Smooth muscle cell (in vitro differentiated cells): Measurements from ENCODE around the gene KATNB1. TPM values are rescaled to one million over a fixed set of nuclear protein-coding genes. Genes with fewer than 3 reads are reported as not detected.

Source experiments
- DNase-seq: peaks from one replicate; lab custom pipeline; 2025; ENCODE audit not compliant: unreplicated experiment; lab: John Stamatoyannopoulos, UW
- H2AFZ ChIP-seq: fragments of 200-600 bp; sonication (generic); 2 replicates; pipeline ENCODE4 v1.6.0; 2016; ENCODE audit warnings: antibody characterized with exemption, low read depth, mild to moderate bottlenecking
- H3F3A ChIP-seq: fragments of 200-600 bp; sonication (generic); 2 replicates; pipeline ENCODE4 v1.6.0; 2017; ENCODE audit warnings: antibody characterized with exemption, low read depth
- H3K27ac ChIP-seq: fragments of 200-600 bp; sonication (generic); 2 replicates; pipeline ENCODE4 v1.5.1; 2016; ENCODE audit warnings: low read depth, mild to moderate bottlenecking
- H3K27me3 ChIP-seq: fragments of 200-600 bp; sonication (generic); 2 replicates; pipeline ENCODE4 v1.6.1; 2016; ENCODE audit warnings: low read depth, mild to moderate bottlenecking
- H3K36me3 ChIP-seq: fragments of 200-600 bp; sonication (generic); 2 replicates; pipeline ENCODE4 v1.5.1; 2016; ENCODE audit warnings: low read depth
- H3K4me1 ChIP-seq: fragments of 200-600 bp; sonication (generic); 2 replicates; pipeline ENCODE4 v1.5.1; 2016; ENCODE audit warnings: low read depth
- H3K4me2 ChIP-seq: fragments of 200-600 bp; sonication (generic); 2 replicates; pipeline ENCODE4 v1.6.0; 2016; ENCODE audit warnings: mild to moderate bottlenecking
- H3K4me3 ChIP-seq: fragments of 200-600 bp; sonication (generic); 2 replicates; pipeline ENCODE4 v1.5.1; 2016; ENCODE audit warnings: mild to moderate bottlenecking
- H3K79me2 ChIP-seq: fragments of 200-600 bp; sonication (generic); 2 replicates; pipeline ENCODE4 v1.6.0; 2016; ENCODE audit warnings: low read depth, mild to moderate bottlenecking
- H3K9ac ChIP-seq: fragments of 200-600 bp; sonication (generic); 2 replicates; pipeline ENCODE4 v1.6.0; 2016; ENCODE audit warnings: low read depth
- H3K9me3 ChIP-seq: fragments of 200-600 bp; sonication (generic); replicated peaks from 2 replicates; pipeline ENCODE4 v1.5.1; 2016; ENCODE audit warnings: low read depth
- H4K20me1 ChIP-seq: fragments of 200-600 bp; sonication (generic); 2 replicates; pipeline ENCODE4 v1.6.0; 2016; ENCODE audit warnings: low read depth
- WGBS: methylation state at CpG from one replicate; pipeline ENCODE4 v1.1.7; 2016; ENCODE audit warnings: low lambda C conversion rate; 5-methylcytosine and 5-hydroxymethylcytosine counted together
- polyA plus RNA-seq: library from polyadenylated mRNA; unstranded; fragments of >200 nt; fragmentation: Nextera tagmentation; extraction: Ambion mirVana; gene quantifications from 2 replicates; pipeline ENCODE4 v1.2.1, GENCODE V29; 2016
- total RNA-seq: library from RNA; depleted of rRNA; stranded (reverse); fragments of >200 nt; gene quantifications from 2 replicates; pipeline ENCODE4 v1.2.3, GENCODE V29; 2014
- TF ChIP-seq, protein P1 (sequence below): fragments of 200-600 bp; sonication (generic); IDR thresholded peaks from 2 replicates; pipeline ENCODE4 v1.5.1; 2017; ENCODE audit warnings: borderline replicate concordance, mild to moderate bottlenecking, antibody characterized with exemption; ENCODE audit not compliant: insufficient read depth, poor library complexity, severe bottlenecking

KATNB1 gene
- total and polyA plus RNA-seq, 2 experiments from 2014 or later = 11.9 to 23.6 TPM

GRCh38 chr16:57742543-57742942 is 7.0 kb downstream of the KATNB1 start:
- Histone ChIP-seq H3K4me2 (no peak overlapping the region), H3K4me3 (no peak overlapping the region), H3F3A (no peaks in the 10 kb centered on the region), H3K4me1 (no peaks in the 10 kb centered on the region), H3K36me3 (peaks cover 3% of the 10 kb centered on the region), H3K27me3 (no peaks in the 10 kb centered on the region), H3K9ac (no peak overlapping the region), H4K20me1 (no peaks in the 10 kb centered on the region), H3K9me3 (no peaks in the 10 kb centered on the region), H2AFZ (no peak overlapping the region), H3K27ac (no peak overlapping the region), H3K79me2 (no peaks in the 10 kb centered on the region)
- no peak for DNase-seq
- 89% methylated on average over 4 of the region's 4 CpGs for WGBS
- TF ChIP-seq, protein P1, sequence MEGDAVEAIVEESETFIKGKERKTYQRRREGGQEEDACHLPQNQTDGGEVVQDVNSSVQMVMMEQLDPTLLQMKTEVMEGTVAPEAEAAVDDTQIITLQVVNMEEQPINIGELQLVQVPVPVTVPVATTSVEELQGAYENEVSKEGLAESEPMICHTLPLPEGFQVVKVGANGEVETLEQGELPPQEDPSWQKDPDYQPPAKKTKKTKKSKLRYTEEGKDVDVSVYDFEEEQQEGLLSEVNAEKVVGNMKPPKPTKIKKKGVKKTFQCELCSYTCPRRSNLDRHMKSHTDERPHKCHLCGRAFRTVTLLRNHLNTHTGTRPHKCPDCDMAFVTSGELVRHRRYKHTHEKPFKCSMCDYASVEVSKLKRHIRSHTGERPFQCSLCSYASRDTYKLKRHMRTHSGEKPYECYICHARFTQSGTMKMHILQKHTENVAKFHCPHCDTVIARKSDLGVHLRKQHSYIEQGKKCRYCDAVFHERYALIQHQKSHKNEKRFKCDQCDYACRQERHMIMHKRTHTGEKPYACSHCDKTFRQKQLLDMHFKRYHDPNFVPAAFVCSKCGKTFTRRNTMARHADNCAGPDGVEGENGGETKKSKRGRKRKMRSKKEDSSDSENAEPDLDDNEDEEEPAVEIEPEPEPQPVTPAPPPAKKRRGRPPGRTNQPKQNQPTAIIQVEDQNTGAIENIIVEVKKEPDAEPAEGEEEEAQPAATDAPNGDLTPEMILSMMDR = no peak

GRCh38 chr16:57743458-57743857 is 7.9 kb downstream of the KATNB1 start:
- H3K27ac ChIP-seq = no peak overlapping the region
- H3K4me2 ChIP-seq = no peak overlapping the region
- H2AFZ ChIP-seq = no peak overlapping the region
- no peaks in the 10 kb centered on the region for H4K20me1 ChIP-seq
- no peak overlapping the region for H3K4me3 ChIP-seq
- H3K79me2 ChIP-seq = no peaks in the 10 kb centered on the region
- TF ChIP-seq, protein P1 = no peak
- H3K4me1 ChIP-seq = no peaks in the 10 kb centered on the region
- peaks cover 3% of the 10 kb centered on the region for H3K36me3 ChIP-seq
- no peak overlapping the region for H3K9ac ChIP-seq
- no peak for DNase-seq
- no peaks in the 10 kb centered on the region for H3K9me3 ChIP-seq
- no peaks in the 10 kb centered on the region for H3F3A ChIP-seq
- WGBS = 91% methylated on average over 10 of the region's 10 CpGs
- H3K27me3 ChIP-seq = no peaks in the 10 kb centered on the region

DNA sequence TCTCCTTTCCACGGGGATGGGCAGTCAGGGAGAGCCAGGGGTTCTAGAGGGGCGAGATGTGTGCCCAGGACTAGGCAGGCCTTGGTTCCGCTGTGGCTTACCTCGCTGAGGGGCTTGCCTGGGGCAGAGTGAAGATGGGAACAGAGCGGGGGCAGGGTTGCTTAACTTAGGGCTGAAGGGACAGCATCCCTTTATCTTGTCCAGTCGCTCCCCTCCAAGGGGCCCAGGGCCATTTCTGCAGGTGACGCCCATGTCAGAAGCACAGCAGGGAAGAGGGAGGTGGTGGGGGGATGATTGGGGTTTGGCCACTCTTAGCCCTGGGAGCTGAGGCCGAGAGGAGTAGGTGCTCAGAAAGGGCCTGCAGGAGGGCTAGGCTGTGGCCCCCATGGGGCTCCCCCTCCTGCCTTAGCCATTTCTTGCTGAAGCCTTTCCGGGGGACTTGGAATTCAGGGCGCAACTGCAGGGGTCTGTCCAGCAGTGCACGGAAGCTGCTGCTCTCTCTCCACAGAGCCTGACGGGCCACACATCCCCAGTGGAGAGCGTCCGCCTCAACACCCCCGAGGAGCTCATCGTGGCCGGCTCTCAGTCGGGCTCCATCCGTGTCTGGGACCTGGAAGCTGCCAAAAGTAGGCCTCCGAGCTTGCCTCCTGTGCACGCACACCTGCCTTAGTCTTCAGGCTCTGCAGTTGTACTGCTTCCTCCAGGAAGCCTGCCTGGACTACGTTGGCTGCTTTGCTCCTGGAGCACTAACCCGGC is 8.5 kb downstream of the KATNB1 start:
- Histone ChIP-seq H3K9me3 (no peaks in the 10 kb centered on the region), H3K79me2 (no peaks in the 10 kb centered on the region), H3K9ac (no peak overlapping the region), H3K4me3 (no peak overlapping the region), H3K27ac (no peak overlapping the region), H3K36me3 (peaks cover 3% of the 10 kb centered on the region), H4K20me1 (no peaks in the 10 kb centered on the region), H3K4me2 (no peak overlapping the region), H3K27me3 (no peaks in the 10 kb centered on the region), H2AFZ (no peak overlapping the region), H3F3A (no peaks in the 10 kb centered on the region), H3K4me1 (no peaks in the 10 kb centered on the region)
- DNase-seq = no peak
- 91% methylated on average over 23 of the region's 23 CpGs for WGBS
- TF ChIP-seq, protein P1 = no peak

- H3F3A ChIP-seq = no peaks in the 10 kb centered on the region
- no peaks in the 10 kb centered on the region for H3K27me3 ChIP-seq
- H3K27ac ChIP-seq = no peak overlapping the region
- DNase-seq = no peak
- H3K36me3 ChIP-seq = peaks cover 3% of the 10 kb centered on the region
- no peaks in the 10 kb centered on the region for H4K20me1 ChIP-seq
- H3K4me1 ChIP-seq = no peaks in the 10 kb centered on the region
- H3K4me2 ChIP-seq = no peak overlapping the region
- no peak overlapping the region for H3K4me3 ChIP-seq
- WGBS = 95% methylated on average over 6 of the region's 7 CpGs
- H3K9ac ChIP-seq = no peak overlapping the region
- no peaks in the 10 kb centered on the region for H3K9me3 ChIP-seq
- no peak overlapping the region for H2AFZ ChIP-seq
- TF ChIP-seq, protein P1 = no peak
- no peaks in the 10 kb centered on the region for H3K79me2 ChIP-seq
Measured at GRCh38 chr16:57744642-57744903, 9.0 kb downstream of the KATNB1 start.
